HG02973 (cell line): Measurements from ENCODE around the gene CORIN.
"Not testable (repeated sequence)": the region's sequence is repeated elsewhere in the genome, so short reads cannot be mapped to it uniquely, and the experiment has no call there.

Source experiments
- ATAC-seq: cut with Tn5 transposase; IDR thresholded peaks from one replicate; pipeline ENCODE4 v1.9.1; 2021; ENCODE audit warnings: moderate library complexity; ENCODE audit not compliant: unreplicated experiment

CORIN gene

DNA sequence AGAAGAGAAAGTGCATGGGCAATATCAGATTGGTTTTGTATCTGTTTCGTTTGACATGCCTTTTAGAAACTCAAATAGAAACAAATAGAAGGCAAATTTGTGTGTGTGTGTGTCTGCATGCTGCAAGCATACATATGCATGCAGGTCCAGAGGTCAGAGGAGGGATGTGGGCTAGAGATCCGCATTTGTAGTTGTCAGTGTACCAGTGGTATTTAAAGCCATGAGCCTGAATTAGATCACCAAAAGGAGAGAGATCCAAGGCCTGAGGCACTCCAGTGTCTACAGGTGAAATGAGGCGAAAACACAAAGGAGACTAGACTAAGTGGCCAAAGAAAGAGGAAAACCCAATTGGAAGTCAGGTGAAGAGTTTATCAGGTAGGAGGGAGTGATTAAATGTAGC, 106.7 kb downstream of the CORIN start:
- no peak for ATAC-seq

DNA sequence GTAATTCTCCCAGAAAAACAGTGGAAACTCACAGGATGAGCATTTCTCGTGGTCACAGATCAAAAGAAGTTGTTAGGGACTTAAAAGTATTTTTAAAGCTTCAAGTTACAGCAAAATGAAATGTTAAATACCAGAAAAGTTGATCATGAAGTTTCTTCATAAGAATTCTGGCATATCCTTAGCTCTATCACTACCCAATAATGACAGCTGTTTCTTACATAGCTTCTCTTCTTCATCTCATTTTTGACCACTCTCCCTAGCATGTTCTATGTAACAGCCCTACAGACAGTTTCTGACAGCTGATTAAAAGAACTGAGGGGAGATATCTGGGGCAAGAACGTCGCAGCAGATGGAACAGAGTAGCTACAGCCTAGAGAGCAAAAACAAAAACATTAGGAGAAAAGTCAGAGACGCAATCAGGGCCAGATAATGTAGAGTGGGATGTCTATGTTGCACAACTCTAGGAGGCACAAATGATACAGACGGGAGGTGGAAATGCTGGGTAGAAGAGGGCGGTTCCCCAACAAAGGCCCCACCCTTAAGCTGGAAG, 108.7 kb downstream of the CORIN start:
- no peak for ATAC-seq

DNA sequence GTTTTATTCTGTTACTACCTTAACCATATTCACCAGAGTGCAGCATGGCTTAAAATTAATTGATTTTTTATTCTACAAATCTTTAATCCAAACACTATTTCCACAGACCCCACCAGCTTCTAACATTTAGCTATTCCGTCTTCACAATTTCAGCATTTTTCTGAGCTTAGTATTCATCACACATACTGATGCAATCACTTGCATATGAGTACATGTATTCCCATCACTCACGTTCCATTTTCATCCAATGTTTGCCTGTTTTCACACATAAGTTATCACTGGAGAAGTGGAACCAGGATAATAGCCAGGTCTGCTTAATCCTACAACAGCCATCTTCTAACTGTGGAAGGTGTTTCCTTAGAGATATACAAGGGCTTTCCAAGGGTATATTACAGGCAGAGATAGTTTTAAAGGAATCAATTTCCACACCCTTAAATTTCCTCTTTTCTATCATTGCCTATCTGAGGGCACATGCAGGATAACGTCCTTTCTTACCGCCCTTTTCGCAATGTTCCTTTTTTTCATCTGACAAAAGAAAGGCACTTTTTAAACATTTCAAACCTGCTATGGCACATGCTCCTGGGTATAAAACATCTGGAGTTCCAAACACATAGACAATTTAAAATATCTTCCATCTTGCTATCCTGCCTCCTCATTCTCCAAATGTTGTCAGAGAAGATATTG, 115.8 kb downstream of the CORIN start:
- ATAC-seq: no peak

DNA sequence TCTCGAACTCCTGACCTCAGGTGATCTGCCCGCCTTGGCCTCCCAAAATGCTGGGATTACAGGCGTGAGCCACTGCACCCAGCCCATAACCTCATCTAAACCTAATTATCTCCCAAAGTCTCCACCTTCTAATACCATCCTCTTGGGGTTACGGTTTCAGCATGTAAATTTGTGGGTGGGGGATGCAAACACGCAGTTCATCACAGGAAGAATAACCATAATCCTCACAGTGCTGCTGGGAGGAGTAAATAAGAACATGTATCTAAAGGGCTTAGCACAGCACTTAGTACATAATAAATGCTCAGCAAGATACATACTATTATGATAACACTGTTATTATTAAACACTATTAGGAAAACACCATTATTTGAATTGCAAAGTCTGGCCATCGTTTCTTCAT, 116.4 kb downstream of the CORIN start:
- no peak for ATAC-seq

DNA sequence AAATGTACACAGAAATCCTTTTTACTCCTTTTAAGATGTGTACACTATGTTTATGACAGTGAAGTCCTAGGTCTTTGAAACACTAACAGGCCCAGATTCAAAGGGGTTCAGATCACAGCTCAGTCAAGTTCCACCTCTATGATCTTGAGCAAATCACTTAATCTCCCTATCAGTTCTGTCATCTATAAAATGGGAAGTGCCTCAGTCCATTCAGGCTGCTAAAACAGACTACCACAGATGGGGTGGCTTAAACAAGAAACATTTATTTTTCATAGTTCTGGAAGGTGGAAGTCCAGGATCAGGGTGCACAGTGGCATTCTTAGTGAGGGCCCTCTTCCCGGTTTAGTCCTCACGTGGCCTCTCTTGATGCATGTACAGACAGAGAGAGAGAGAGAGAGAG, 117.1 kb downstream of the CORIN start:
- no peak for ATAC-seq

DNA sequence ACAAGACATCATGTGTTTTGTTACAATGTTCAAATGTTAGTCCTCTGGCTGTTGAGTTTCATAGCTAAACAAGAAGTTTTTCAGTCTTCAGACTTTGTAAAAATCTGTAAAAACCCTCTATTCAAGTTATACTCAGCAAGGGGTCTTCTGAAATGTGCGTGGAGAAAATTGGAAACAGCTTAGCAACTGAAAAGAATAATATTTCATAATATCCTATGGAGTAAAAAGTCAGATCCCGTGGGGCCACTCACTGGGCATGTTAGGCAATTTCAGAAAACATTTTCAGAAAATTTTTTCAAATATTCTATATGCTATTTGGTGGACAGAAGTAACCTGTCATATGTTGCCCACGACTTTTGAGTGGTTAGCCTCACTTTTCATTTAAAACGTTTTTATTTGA, 118.3 kb downstream of the CORIN start:
- no peak for ATAC-seq

DNA sequence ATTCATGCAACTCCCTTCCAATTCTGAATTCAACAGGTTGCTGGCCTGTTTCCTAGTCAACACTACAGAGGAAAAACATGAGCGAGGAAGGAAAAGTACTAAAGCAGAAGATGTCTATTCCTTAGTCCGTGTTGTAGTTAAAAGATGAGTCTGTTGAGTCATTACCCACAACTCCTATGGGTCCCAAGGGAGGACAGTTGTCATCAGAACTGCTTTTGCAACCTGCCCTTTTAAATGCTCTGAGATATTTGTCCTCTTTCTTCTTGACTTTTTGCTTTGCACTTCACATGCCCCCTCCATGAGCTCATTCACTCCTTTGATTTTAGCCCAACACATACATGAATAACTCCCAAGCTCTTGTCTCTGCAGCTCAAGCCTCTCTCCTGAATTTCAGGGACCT, 119.2 kb downstream of the CORIN start:
- no peak for ATAC-seq

DNA sequence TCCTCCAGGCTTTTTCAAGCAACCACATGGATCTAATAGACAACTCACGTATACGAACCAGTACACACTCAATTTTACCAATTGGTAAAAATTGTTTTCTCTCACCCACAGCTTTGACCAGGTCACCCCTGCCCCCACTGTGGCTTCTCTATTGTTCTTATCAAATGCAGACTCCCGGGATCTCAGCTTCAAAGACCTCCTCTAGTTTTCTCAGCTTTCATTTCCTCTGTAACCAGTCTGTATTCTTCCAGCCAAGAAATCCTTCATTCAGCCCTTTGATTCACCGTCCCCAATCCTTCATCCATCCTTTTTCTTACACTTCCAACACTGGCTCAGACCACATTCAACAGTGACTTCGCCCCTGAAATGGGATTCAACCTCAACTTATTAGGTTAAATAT, 120.7 kb downstream of the CORIN start:
- ATAC-seq: no peak

DNA sequence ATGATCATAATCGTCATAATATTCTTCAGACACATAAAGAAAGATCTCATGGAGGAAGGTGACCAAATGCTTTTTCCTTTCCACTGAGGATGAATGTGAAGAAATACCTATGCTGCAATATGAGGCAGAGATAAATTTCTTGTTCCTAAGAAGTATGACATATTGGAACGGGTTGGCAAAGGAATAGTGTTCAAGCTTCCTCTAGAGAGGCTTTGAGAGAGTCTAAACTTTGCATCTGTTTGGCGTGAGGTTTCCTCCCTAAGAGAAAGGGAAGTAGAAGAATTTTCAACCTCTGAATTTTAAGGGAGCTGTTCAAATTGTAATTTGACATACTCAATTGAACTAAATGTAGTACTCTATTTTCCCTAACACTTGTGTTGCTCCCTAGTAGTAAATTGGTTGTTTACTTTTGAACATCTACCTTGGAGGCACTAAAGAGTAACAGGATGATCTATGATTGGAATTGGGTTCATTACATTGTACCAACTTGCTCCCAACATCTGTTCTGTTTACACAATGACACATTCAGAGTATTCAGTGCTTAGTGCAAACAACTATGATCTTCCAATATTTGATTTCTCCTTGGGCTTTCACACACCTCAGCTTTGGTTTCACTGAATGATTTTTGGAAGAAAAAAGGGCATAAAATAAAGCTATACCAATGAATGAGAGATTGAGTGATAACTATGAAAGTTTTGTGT, 122.0 kb downstream of the CORIN start:
- no peak for ATAC-seq

DNA sequence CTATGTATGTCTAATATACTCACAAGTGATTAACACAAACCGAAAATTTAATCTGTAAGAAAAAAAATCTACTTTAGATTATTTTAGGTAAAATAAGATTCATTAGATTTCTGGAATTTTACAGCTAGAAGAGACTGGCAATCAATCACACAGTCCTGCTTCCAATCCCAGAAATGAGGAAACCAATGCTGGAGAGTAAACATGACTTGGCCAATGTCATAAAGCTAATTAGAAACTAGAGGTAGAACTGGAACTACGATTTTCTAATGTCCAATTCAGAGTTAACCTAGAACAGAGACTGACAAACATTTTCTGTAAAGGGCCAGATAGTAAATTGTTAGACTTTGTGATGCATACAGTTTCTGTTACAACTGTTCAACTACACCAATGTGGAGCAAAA, 123.6 kb downstream of the CORIN start:
- ATAC-seq: no peak

DNA sequence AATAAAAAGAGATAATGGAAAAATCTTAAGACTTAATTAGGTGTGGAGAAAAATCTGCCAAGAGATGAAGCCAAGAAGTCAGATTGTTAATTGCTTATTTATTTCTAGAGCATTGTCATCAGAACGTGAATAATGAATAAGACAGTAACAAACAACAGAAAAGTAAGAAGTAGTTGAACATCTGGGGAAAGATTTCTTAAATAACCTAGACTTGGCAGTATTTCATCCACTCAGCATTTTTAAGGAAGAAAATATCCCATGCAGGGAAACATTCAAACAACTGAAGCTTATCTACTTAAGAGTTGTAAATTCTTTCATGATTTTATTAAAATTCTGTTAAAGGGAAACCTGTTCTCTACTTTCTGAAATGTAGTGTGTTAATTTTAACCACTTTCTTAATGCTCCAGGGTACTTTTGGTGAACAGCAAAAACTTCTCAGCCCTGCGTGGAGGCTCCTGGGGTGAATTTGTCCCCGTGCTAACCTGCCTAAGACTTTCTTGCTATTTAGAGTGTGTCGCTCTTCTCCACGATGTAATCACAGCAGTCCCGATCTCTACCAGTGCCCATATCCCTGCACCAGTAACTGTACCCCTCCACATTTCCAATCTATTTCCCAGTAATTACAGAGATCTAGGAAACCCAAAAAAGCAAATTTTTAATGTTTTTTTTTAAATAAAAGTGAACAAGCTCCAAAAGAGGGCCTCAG, 124.6 kb downstream of the CORIN start:
- no peak for ATAC-seq

DNA sequence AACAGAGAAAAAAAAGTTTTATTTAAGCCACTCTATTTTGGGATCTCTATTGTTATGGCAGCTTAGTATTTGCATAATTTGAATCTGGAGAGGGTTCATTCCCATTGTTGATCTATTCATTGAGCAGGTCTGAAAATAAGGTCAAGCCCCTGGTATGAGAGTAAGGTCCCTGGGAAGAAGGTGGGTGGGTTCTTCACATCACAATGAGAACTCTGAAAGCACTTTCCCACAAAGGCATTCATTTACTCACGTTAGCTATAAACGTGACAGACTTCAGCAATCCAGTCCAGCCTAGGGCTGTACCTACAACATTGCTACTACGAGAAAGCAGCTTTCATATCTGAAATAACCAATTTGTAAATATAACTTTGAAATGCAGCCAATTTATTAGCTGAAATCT, 126.2 kb downstream of the CORIN start:
- ATAC-seq: no peak

DNA sequence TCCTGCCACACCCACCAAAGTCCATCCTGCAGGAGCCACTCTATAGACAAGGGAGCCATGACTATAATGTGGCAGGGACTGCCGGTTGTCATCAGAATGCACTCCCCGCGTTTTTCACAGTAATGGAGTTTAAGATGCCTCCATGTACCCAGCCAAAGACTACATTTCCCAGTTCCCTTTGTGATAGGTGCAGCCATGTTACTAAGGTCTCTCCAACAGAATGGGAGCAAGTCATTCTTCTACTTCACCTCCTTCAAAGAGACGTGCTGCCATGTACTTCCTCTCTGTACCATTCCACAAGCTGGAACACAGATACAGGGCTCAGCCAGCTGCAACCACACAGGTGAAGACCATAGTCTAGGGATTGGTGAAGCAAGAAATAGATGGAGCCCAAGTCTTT, 126.7 kb downstream of the CORIN start:
- no peak for ATAC-seq

DNA sequence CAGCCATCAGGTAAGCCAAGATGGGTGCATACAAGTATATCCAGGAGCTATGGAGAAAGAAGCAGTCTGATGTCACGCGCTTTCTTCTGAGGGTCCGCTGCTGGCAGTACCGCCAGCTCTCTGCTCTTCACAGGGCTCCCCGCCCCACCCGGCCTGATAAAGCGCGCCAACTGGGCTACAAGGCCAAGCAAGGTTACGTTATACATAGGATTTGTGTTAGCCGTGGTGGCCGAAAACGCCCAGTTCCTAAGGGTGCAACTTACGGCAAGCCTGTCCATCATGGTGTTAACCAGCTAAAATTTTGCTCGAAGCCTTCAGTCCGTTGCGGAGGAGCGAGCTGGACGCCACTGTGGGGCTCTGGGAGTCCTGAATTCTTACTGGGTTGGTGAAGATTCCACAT, 131.5 kb downstream of the CORIN start:
- not testable (repeated sequence) for ATAC-seq

DNA sequence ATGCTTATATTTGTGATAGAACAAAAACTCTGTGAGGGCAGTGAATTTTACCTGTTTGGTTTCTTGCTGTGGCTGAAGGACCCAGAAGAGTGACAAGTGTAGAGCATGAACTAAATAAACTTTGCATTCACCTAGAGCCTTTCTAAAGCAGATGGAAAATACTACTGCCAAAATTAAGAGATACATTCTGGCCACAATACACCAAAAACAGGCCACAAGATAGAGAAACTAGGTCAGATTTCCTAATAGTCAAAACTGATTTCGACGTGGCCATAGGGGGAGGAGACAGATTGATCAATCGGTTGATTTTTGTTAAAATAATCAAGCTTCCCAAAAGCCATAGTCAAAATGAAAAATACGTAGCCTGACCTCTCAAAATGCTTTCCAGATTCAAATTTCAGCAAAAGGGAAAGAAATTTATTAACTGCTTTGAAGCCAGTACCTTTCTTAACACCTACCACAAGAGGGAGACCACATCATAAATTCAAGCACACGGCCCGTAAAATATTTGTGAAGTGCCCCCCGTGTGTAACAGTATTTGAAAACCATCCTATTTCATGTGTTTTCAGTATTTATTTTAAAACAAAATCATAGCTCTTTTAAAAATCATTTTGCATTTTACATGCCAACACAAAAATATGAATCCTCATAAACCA, 132.4 kb downstream of the CORIN start:
- ATAC-seq: no peak

DNA sequence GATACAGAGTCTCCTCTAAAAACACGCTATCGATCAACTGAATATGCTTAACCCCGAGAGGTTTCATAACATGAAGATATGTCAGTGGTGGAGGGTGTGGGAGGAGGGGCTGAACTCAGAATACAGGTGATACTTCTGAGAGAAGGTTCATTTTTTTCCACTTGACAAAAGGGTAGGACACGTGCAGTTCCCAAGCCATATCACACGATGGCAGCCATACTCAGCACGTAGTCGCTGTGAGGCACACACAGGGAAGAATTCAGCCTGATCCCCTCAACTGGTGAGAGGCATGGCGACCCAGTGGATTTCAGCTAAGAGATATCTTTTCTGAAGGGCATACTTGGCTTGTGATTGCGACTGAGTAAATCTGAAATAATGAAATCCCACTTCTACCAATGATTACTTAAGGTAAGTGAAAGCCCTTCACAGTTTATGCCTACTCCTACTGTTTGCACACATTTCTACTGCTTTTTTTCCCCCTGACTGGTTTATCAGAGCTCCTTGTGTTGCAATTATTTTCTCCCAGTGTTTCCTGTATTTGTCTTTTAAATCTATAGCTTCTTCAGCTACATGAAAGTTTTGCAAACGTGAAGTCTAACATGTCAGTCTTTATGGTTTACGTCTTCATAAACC, 133.1 kb downstream of the CORIN start:
- no peak for ATAC-seq

DNA sequence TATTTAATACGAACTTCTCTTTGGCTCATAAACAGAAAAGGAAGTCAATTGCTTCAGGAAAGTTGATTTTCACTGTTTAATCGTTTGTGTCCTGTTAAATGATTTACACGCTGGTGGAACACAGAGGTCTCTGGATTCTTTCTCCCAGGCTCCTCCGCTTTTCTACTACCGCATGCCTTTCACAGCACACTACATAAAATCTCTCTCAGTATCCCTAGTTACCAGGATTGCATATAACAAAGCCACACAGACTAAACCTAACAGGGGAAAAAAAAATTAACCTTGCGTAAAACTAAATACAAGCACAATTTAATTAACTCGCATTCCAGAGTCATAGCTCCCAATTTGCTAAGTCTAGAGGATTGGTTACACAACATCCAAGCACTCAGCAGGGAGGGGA, 133.9 kb downstream of the CORIN start:
- no peak for ATAC-seq

DNA sequence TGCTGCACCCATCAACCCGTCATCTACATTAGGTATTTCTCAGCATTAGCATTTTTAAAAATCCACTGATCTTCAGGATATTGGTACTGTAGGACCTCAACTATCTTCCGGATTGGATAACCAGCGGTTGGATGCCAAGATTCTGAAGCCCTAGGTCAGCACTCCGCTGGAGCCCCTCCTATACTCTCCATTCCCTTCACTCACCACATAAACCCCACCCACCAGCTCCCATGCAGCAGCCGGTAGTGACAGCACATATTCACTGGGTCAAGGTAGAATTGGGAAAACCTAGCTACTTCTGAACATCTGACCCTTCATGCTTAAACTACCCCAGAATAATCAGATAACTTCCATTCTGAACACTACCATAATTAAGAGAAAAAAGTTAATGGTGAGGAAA, 134.9 kb downstream of the CORIN start:
- ATAC-seq: no peak

DNA sequence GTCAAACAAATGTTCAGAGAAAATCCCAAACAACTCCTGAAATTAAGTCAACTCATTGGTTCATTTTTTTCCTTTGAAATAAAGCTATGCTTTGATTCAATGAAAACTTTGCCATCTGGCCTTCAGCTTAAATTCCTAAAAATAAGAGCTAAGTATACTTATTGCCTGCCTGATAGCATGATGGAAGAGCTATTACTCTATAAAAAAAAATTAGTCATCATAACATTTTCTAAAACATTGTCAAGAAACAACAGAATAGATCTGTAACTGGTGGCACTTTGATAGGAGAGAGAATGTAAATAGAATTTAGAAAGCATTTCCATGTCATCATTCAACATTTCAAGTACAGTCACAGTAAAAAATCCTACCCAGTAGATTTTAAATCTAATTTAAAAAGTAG, 136.6 kb downstream of the CORIN start:
- no peak for ATAC-seq

DNA sequence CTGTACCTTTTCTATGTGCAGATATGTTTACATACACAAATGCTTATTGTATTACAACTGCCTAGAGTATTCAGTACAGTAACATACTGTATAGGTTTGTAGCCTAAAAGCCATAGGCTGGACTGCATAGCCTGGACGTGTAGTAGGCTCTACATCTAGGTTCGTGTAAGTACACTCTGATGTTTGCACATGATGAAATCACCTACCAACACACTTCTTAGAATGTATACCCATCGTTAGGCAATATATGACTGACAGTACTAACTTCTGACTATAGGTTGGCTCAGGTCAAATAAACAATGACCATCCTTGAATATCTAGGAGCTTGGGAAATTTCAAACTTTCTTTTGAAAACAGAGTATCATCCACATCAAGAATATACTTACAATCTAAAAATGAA, 139.0 kb downstream of the CORIN start:
- ATAC-seq: no peak

DNA sequence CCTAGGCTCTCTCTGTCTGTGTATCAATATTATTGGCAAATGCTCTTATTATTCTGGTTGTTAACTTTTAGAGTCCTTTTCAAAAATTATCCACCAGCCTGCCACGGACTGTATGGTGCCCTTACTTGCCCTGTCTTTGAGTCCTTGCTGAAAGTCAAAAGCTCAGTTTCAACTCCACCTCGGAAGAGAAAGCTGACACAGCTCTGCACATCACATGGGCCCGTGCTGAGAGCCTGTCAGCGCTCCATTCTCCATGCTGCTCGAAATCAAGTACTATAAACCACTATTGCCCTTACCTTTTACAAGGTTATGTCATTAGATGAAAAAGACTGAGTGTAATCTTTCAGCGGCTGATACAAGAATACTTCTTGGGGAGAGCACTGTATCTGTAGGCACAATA, 141.0 kb downstream of the CORIN start:
- no peak for ATAC-seq
